T-helper 1 cell (primary cell): ENCODE data around the gene MB21D2.
"Not testable (repeated sequence)": the region's sequence is repeated elsewhere in the genome, so short reads cannot be mapped to it uniquely, and the experiment has no call there.

Source experiments
- DNase-seq, 5 donors: peaks; one replicate each; pipeline ENCODE4 v3.0.0-alpha.2; 2012 to 2020

MB21D2 gene

DNA sequence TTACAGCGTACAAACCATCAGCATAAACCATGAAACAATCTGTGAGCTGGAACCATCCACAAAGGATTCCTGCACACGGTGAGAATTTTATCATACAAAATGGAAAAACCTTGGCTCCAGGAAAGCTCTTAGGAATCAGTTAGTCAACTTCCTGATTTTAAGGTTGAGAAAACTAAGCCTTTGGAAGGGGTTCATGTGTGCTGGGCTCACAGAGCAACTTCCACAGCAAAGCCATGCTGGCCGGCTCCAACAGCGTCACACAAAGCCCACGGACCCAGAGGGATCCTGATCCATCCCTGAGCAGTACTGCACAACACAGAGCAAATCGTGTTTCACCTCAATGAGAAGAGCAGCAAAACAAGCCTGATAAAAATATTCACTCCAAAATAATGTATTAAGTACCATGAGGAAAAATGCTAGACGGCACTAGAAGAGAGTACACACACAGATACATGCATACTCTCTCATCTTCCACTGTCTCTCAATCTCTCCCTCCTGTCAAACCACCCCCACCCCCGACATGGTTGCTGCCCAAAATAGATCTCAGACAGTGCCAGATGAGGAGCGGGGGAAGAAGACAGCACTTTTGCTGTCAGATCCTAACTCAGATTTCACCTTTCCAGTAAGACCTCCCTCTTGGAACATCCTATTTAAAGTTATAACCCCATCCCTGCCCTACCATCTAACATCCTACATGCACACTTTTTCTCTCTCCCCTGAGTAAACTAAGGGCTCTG is 58.6 kb downstream of the MB21D2 start:
- DNase-seq, result no peak

DNA sequence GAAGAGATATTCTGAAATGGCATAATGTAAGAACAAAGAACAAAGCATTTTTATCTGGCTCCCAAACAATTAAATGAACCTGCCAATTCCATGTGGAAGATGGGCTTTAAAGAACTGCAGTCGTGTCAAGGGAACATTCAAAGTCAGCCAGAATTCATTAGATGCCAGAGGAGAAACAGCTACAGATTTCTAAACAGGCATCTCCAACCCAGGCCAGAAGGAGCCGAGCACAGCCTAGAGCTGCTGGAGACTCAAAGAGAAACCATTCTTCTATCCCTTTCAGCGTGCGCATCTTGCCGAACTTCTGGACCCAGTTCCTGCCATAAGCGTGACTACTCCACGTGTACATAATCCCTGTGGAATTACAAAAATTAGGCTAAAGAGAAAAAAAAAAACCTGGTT is 60.4 kb downstream of the MB21D2 start:
- DNase-seq, result no peak

DNA sequence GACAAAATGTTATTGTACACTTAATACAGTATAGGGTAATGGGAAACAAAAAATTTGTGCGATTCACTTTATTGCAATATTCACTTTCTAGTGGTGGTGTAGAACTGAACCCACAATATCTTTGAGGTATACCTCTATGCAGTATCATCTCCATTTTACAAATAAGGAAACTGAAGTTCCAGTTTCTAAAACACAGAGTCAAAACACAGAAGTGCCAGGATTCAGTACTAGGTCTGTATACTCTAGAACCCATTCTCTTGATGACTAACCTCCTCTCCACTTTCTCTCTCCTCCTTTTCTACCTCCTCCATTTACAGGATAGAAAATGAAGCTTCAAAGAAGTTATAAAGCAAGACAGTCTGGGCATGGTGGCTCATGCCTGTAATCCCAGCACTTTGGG is 62.2 kb downstream of the MB21D2 start:
- DNase-seq, result peak in 1 of 5 donors; percentile 41

DNA sequence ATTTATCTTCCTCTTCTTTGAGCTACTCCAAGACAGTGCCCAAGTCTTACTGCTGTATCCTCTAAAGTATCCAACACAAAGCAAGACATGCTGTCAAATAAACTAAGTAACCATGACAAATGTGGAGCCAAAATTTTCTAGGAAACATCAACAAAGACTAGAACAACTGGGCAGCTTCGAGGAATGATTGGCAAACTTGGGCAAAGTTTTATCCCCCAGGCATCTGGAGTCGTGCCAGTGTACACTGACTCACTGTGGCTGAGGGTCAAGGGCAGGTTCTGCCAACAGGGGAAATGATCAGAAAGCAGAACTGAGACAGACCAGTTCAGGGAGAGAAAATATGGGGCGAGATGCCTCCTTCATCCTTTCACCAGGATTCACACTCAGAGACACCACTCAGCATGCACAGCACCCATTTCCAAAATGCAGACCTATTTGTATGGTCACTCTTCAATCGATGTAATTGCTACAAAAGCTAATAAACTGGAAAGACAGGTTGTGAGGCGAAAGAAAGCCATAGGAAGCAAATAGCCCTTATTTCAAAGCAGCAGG is 65.8 kb downstream of the MB21D2 start:
- no peak for DNase-seq

DNA sequence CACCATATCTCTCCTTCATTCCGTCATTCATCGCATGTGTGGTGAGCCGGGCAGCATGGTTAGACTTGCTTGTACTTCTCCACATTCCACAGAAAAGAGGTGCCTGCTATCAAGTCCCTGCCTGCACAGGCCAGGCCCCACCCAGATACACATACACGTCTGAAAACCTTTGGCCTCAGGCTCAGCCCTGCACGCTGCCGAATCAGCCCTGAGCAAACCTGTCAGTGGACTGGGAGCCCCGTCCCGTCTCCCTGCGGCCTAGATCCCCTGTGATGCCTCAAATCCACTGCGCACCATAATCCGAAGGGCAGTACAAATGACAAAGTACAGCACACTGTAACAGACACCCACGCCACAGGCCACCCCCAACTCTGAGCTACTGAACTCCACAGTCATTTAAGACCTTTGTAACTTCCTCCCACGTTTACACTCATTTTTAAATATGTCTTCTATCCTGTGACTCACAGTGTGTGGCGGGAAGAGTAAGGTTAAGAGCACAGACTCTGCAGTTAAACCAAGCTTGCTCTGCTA is 67.1 kb downstream of the MB21D2 start:
- DNase-seq, result peak in 1 of 5 donors; percentile 81

DNA sequence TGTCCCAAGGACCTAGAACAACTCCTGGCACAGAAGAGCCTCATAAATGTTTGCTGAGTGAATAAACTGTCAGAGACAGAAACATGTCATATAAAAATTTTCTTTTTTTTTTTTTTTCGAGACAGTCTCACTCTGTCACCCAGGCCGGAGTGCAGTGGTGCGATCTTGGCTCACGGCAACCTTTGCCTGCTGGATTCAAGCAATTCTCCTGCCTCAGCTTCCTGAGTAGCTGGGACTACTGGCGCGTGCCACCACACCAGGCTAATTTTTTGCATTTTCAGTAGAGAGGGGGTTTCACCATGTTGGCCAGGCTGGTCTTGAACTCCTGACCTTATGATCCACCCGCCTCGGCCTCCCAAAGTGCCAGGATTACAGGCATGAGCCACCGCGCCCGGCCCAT is 67.8 kb downstream of the MB21D2 start:
- DNase-seq, result not testable (repeated sequence)

DNA sequence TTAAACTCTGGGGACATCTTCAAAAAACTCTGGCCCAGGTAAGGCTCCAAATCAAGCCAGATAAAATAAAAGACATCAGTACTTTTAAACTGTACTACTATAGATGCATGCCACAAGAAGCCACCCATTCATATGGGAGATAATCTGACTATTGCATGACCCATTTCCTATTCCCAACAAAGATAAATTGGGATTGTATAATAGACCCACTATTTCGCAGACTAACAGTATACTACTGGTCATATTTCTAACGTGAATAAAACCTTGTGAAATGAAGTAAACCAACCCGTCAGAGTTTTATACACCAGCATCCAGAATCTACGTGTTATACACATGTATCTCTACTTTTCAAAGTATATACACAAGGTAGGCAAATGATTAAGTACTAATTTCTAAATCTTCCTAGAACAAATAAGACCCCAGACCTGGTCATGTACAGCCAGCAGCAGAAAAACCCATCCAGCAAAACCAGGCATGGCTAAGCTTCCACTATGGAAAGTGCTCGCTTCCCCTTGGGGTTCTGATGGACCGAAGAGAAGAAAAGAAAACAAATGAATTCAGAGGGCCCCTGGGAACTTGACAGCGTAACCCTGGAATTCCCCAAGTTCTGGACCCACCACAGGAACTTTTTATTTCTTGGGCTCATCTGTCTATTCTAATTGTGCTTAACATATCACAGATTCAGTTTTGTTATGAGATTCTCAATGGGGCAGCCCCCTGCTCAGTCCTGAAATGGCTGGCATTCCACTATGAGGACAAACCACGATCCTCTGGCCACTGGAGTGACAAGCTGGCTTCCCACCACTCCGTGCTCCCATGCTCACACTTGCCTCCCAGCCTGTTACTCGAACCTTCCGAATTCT is 69.1 kb downstream of the MB21D2 start:
- no peak for DNase-seq

DNA sequence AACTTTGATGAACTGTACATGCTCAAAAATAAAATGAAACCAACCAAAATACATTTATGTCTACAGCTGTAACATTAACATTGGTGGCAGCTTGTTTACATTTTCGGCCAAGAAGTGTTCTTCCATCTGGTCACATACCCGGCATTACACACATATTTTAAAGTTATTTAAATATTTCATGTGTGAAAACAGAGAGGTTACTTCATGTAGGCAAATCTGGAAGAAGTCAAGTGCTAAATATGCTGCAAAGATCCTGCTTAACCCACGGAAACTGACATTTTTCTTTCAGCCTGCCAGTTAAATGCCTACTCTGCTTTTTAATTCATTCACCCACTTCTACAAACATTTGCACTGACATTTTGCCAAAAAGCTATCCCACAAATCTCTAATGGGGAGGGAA is 69.7 kb downstream of the MB21D2 start:
- DNase-seq, result no peak

DNA sequence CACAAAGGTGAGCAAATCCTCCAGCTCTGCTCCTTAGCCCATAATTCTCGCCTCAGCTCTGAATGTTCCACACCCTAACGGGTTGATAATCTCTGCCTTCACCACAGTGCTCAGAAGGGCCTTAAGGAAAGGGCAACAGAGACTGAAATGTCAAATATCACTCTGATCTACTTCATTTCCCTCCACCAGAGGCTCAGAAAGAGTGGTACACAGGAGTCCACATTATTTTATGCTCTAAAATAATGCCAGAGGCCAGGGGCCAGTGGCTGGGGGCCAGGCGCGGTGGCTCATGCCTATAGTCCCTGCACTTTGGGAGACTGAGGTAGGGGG is 72.2 kb downstream of the MB21D2 start:
- DNase-seq, result no peak

DNA sequence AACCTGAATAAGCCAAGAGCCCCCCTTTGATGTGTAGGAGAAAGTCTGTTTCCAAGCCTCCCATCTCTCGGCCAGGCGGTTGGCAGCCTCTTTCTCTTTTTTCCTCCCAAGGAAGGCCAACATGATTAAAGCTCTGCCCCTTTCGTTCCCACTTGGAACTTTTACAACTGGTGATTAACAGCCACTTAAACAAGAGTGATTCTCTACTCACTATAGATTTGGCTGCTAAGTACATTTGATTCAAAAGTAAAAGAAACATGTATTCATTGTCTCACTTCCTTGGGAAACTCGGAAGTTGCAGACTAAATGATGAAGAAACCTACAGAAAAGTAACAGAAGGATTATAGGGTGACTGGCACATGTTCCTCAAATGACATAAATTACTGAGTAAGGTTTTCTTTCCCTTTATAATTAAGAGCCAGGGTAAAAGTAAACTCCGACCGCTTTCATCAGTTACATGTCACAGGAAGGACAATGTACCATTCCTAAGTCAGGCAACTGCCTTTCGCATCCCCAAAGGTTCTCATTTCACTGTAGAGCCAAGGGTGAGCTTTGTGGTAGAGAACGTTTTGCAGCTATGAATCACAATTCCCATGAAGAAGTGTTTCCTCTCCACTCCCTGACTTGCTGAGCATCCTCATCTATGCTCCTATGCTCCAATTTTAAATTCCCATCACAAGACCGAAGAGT is 72.7 kb downstream of the MB21D2 start:
- no peak for DNase-seq

DNA sequence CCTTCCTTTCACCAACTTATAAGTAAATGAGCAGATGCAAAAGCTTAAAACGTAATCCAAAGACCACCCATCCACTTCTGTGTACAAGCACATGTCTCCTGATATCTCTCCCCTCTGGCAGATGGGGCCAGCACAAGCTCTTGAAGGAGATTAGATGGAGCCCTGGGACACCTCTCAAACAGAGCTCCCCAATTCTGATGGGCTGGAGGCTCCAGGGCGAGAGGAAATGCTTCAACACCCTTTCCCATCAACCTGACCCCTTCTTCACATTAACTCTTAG is 73.2 kb downstream of the MB21D2 start:
- no peak for DNase-seq

DNA sequence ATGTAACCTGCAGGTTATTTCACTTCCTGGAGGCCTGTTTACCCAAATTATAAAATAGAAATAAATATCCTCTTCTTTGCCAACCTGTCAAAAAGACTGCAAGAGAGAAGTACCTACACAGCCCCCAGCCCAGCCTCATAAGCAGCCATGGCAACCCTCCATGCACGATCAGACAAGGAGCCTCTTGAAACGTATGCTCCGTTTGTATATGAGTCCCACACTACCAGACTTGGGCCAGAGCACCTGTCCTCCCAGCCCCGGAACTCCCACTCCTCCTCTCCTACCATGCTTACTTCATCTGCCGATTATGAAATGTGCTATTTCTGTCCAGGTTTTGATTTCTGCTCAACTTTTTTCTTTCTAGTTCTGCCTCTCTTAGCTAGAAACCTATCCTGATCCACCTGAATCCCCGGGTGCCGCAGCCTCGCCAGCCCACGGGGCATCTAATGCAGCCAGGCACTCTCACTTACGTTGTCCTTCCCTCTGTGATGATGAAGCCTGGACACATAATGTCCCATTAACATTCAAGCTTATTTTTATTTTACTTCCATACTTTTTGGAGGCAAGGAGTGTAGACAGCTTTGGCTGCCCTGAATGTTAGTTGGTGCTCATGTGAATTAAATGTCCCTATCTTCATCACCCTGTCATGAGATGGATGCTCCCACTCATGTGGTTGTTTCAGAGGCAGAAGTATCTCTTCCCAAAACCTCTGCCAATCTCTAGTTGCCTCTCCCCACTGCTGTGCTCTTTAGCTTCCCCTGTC is 73.8 kb downstream of the MB21D2 start:
- no peak for DNase-seq

DNA sequence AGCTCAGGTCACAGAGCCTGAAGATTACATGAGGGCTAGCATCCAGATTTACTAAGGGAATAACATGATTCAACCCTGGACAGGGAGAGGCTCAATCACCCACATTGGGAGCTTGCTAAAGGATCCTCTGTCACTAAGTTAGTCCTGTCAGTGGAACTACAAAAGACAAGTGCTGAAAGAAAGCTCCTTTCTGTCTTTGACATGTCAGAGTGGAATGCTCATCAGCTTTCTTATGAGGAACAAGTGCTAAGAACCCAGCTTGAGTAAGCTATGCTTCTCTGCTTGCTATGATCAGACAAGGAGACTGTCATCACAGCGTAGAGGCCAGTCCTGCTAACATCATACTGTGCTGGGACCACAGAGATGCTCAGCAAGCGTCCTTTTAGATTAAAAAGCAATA is 74.5 kb downstream of the MB21D2 start:
- no peak for DNase-seq

DNA sequence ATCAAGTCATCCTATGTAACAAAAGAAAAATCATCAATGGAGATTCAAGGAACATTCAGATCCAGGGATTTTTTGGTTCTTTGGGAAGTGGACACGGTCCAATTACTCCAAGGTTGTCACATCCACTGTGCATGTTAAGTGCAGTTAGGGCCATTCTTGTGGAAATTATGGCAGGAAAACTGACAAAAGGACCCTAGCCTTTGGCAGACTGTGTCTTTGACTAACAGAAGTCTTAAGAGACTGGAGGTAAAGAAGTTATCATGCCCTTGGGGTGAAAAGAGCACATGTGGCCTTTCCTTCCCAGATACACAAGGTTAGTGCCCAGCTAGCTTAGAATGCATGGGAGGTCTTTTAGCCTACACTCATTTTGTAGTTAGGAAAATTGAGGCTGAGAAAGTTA is 74.9 kb downstream of the MB21D2 start:
- no peak for DNase-seq

DNA sequence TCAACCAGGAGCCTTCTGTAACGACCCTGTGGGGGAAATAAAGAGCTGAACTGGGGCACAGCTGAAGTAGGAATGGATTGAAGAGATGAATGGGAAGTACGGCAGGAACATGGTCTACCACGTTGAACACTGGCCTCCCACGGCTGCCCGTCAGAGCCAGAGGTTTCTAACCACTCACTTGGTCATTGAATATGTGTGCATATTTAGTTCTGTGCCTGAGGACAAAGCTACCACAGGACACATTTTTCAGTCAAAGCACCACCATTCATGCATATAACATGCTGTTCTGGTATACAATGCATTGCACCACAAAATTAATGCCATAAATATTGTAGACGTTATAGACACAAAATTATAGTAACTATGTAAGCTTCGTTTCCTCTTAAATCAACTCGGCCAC is 75.5 kb downstream of the MB21D2 start:
- no peak for DNase-seq

DNA sequence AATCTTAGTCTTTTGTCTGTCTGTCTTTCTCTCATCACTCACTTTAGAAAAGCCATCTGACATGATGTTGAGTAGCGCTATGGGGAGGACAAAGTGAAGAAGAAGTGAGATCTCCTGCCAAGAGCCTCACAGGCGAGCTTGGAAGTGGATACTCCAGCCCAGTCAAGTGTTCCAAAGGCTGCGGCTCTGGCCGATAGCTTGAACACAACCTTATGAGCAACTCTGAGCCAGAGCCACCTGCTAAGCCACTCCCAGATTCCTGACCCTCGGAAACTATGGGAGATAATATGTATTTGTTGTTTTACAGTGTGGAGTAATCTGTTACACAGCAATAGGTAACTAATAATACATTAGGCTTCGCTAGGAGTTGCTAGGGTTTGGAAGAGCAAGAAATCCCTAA is 76.2 kb downstream of the MB21D2 start:
- DNase-seq, result no peak

DNA sequence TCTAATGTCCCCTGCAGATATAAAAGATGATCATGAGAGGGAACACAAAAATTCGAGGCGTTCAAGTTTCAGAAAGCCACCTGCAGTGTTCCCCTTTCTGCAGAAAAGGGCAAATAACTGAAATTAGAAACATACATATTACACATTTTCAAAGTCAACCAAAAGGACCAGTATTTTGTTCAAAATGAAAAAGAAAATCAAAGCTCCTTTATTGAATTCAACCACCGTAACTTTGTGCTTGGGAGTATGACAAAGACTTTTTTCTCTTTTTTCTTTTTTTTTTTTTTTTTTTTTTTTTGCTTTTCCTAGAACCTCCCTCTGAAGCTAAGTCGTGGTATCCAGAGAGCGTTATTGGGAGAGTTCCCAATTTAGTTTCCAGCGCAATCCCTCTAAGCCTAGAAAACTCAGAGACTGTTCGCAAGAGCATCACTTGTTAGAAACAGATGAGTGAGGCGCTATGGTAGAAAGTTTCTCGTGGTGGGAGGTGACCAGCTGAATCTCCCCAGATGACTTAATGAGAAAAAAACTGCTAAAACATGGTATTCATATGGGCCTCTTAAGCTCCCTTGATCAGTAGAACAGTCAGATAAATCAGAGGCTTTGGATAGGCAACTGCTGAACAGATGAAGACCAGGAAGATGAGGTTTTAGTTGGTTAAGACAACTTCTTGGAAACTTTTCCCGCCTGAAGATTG is 77.4 kb downstream of the MB21D2 start:
- DNase-seq, result no peak

DNA sequence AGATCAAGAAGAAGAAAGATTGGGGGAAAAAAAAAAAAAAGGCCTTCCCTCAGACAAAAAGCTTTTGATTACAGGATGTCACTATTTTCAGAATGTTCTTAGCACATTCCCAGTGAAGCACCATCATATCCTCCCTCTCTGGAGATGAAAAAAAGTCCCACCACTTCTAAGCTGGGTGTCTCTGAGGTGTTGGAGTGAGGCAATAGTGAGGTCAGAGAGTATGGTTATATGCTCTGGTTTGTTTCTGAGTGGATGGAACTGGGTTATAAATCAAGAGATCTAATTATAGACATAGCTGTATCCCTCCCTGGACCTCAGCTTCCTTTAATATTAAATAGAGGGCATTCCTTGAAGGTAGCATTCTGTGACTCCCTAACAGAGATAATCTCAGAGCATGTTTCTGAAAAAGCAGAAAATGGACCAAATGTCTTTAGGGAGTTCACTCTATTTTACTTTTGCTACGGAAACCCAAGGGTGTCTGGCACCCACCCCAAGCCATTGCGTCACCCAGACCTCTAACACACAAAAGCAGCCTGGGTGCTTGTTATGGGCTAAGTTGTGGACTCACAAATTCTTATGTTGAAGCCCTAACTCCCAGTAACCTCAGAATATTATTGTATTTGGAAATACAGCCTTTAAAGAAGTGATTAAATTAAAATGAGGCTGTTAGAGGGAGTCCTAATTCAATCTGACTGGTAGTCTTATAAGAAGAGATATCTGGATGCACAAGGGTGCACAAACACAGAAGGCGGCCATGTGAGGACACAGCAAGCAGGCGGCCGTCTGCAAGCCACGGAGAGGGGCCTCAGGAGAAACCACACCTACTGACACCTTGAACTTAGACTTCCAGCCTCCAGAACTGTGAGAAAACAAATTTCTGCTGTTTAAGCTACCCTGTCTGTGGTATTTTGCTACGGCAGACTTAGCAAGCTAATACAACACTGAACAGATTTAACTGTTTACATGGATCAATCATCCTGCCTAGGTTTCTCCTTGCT is 81.5 kb downstream of the MB21D2 start:
- DNase-seq, result no peak

DNA sequence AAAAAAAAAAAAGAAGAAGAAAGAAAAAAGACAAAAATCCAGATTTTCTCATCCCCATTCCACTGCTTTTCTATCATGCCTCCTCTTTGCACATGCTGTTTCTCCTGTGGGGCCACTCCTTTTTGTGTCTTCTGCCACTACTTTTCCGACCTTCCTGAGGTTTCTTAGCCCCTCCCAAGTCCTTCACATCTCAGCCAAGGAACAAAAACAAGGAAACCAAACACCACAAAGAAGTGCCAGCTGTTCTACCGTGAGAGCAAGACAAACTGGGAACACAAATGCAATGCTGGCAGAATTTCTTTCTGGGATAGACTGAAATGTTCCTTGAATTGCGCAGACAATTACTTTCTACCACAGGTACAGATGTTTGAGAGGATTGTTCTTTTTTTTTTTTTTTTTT is 83.2 kb downstream of the MB21D2 start:
- DNase-seq, result no peak

DNA sequence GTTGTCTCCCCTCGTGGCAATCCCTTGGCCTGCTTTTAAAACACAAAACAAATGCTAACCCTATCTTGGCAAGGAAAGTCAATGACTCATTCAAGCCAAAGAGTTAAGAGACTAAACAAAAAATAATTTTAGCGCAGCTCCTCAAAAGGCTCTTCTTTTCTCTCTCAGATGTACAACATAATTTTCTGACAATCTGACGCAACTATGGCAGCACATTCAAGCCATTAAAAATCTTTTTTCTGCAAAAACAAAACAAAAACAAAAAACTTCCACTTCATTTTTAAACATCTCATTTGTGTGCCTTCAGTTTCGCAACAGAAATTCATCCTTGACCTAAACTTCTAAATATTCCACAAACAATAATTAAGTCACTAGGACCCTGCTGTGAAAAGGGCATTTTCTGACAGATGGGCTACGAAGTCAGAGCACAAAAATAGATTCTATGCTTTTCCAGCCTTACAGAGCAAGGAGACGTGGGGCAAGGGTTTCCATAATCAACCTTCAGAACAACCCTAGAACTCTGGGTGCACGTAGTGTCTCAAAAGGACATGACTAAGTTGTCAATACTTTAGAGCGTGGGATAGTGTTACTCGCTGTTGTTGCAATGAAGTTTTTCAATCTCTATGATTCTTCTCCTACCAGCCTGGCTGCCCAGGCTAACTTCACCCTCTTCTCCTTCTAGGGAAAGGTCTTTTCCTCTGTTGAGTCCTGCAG is 84.3 kb downstream of the MB21D2 start:
- DNase-seq, result no peak
